Measurements from ENCODE around the gene MPZ.
"Not testable (repeated sequence)": the region's sequence is repeated elsewhere in the genome, so short reads cannot be mapped to it uniquely, and the experiment has no call there.

Gene MPZ

GRCh38 chr1:161299347-161299746, 10.4 kb downstream of the MPZ start:
- DNase-seq: no peak

DNA sequence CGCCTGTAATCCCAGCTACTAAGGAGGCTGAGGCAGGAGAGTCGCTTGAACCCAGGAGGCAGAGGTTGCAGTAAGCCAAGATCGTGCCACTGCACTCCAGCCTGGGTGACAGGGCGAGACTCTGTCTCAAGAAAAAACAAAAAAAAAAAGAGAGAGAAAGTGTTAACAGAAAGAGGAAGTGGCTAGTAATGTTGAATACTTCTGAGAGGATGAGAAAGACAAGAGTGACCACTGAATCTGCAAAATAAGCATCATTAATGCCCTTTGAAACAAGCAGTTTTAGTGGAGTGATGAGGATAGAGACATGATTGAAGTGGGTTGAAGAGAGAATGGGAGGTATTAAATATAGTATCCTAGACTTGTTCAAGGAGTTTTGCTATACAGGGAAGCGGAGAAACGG, 11.7 kb downstream of the MPZ start:
- peak; percentile 28 to 77 (median 71) for DNase-seq

- DNase-seq: no peak
Measured at GRCh38 chr1:161297415-161297814, 12.4 kb downstream of the MPZ start.

GRCh38 chr1:161290779-161291178, 19.0 kb downstream of the MPZ start:
- DNase-seq: no peak

GRCh38 chr1:161287482-161288054, 22.2 kb downstream of the MPZ start:
- no peak for DNase-seq

DNA sequence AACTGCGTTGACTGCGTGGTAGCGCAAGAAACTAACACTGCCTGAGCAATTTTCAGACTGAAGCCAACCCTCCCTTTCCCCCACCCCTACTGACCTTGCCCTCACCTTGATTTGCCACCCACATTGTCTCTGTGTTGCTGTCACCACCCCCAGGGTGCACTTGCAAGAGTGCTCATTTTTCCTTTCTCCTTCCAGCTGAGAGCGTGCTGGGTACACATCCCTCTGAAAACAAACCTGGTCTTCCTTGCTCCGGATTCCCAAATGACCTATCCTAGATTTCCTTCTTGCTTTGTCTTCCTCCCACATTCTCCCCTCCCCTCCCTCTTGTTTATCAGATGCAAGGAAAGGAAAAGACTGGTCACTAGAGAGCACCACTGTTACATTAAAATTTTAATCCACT, 24.2 kb downstream of the MPZ start:
- no peak for DNase-seq

DNA sequence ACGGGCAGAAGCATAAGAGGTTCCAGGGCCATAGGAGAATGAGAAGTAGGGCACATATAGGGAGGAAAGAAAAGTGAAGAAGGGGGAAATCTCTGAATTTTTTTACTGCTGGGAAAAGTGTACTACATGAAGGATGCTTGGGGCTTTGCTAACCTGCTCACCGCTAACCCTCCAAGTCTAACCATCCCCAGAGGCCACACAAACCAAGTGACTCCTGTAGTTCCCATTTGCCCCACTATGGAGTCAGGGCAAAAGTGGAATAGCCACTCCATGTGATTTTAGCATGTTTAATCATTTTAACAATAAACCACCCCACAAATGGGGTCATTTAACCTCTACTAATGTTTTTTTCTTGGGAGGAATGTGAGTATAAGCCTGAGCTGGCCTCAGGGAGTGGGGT, 24.7 kb downstream of the MPZ start:
- DNase-seq: no peak

DNA sequence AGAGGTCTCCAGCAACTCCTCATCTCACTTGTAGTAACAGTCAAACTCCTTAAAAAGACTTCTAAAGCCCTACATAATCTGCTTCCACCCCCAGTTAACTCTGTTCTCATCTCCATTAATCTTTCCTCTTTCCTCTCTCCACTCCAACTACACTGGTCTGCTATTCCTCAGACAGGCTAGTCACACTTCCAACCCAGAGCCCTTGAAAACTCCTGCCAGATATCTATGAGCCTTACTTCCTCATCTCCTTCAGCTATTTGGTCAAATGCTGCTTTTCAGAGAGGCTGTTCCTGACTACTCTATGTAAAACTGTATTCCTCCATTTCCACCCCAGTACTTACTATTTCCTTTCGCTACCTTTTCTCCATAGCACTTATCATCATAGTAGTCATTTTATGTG, 26.8 kb downstream of the MPZ start:
- DNase-seq: peak in 1 of 3 donors; percentile 44

DNA sequence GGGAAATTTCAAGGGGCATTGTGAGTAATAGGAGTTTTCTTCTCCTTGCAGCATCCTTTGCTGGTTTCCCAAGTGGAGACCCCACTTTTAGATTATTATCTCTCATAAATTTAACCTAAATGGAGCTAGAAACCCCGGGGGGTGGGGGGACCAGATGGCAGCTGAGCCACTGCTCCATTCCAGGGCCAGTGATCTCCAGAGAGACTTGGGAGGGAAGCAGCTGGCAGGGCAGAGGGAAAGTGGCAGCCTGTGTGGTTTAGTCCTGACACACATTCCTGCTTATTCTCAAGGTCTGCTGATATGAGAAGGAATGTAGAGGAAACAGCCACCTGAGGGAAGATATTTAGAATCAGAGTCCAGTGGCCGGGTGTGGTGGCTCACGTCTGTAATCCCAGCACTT, 34.9 kb downstream of the MPZ start:
- no peak for DNase-seq

DNA sequence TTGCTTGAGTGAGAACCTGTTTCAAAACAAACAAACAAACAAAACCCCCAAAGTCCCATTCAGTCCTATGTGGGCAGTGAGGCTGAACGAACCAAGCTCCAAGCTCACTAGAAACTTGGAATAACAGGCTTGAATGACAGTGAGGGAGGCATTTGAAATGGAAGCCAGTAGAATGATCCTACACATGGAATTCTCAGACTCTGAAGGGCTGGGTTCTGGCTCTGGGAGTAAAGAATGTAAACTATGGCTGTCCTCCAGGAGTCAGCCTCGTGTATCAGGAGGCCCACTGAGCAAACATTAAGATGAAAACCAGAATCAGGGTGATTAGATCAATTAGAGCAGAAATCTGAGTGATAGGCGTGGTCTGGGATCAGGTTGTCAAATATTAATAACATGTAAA, 36.4 kb downstream of the MPZ start:
- no peak for DNase-seq

DNA sequence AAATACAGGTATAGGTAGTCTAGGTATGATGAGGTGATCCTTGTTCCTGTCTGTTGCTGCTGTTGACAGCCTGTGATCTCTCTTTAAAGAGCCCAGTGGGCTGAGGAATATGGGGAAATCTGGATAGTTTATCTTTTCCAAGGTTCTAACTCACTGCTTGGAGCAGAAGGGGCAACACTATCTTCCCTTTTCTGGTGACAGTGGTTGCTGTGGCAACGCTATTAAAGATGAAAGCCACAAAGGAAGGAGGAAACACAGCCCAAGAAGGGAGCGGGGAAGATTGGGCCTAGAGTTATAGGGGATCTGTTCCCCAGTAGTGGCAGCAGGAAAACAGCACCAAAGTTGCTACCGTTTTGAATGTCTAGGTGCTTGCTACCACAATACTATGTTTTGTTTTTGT, 42.4 kb downstream of the MPZ start:
- DNase-seq: peak; percentile 51 to 64 (median 57)

DNA sequence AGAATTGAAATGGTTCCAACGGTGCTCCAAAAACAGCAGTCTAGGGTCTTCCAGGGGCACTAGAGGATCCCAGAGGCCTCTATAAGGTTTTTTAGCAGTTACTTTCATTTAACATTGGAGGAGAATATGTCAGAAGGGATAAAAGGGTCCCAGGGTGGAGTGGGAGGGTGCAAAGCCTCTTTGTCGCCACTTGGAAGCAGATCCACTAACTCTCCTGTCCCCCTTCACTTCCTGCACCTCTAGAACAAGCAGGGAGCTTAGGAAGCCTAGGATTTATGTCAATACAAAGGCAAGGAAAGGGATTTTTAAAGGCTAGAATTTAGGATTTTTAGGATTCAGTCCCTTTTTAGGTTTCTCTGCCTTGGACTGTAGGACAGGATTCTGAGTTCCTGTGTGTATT, 42.9 kb downstream of the MPZ start:
- DNase-seq: no peak

GRCh38 chr1:161266202-161266601, 43.6 kb downstream of the MPZ start:
- no peak for DNase-seq

GRCh38 chr1:161265305-161265704, 44.5 kb downstream of the MPZ start:
- no peak for DNase-seq

DNA sequence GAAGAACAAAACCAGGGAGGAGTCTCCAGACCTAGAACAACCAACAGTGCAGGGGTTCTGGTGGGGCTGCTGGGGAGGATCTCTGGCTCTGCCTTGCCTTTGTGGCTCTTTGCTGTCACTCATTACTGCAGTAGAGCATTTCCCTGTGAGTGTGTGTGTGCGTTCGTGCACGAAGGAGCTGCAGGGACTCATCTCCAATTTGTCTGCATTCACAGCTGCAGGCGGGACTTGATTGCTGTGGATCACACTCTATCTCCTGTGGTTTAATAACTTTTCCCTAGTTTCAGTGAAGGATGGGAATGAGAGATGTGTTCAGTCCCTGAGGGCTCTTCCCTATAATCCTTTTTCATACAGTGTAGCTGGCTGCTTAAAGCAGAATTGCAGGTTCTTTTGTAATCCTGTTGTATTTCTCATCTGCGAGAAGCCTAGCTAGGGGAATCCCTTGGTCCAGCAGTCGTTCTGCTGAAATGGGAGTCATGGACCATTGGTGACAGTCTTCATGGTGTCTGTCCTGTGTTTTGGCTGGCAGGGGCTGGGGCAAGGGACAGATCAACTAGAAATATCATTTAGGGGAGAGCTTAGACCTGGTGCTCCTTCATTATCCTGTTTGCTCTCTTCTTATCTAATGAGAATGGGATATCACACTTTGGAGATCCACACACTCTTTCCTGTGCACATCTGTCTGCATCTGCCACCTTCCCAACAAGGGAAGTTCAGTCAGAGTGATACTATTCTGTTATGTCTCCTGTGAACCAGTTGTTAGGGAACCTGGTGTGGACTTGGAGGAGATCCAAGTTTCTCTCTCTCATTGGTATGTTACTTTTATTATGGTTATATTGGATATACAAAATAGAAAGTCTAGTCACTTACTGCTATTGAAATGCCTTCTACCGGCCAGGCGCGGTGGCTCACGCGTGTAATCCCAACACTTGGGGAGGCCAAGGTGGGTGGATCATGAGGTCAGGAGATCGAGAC, 48.2 kb downstream of the MPZ start:
- no peak for DNase-seq

GRCh38 chr1:161260376-161261260, 49.1 kb downstream of the MPZ start:
- no peak for DNase-seq

- no peak for DNase-seq
Measured at GRCh38 chr1:161259765-161260164, 50.0 kb downstream of the MPZ start.

GRCh38 chr1:161259345-161259702, 50.4 kb downstream of the MPZ start:
- no peak for DNase-seq

GRCh38 chr1:161258439-161259344, 51.1 kb downstream of the MPZ start, which contains the start of gene PCP4L1:
Gene PCP4L1, plus strand, starts transcription at chr1:161258745. Its CDS starts 230 bp downstream, at chr1:161258975.
- DNase-seq: peak; percentile 50 to 62 (median 50)

DNA sequence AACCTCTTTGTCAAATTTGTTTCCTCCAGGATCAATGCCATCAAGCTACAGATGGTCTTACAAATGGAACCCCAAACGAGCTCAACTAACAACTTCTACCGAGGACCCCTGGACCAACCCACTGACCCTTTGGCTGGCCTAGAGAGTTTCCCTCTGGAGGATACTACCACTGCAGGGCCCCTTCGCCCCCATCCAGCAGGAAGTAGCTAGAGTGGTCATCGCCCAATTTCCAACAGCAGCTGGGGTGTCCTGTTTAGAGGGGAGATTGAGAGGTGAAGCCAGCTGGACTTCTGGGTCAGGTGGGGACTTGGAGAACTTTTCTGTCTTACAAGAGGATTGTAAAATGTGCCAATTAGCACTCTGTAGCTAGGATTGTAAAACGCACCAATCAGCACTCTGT, 52.7 kb downstream of the MPZ start:
- DNase-seq: peak in 1 of 3 donors; percentile 12

GRCh38 chr1:161255955-161256520, 53.7 kb downstream of the MPZ start:
- DNase-seq: not testable (repeated sequence)

DNA sequence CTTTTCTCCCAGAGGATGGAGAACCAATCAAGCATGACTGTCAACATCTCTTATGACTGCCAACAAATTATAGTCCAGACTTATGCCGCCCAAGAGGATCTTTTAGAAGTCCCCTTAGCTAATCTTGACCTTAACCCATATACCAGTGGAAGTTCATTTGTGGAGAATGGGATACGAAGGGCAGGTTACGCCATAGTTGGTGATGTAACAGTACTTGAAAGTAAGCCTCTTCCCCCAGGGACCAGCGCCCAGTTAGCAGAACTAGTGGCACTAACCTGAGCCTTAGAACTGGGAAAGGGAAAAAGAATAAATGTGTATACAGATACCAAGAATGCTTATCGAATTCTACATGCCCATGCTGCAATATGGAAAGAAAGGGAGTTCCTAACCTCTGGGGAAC, 54.5 kb downstream of the MPZ start:
- peak in 1 of 3 donors; percentile 22 for DNase-seq
